OCI-LY3 (cell line): Measurements from ENCODE around the gene MROH9.

ENCODE experiments used
- EZH2phosphoT487 ChIP-seq: fragments of 200-600 bp; shearing (Covaris generic); IDR thresholded peaks from 2 replicates; pipeline ENCODE4 v1.6.1; 2018; ENCODE audit warnings: antibody characterized with exemption, mixed run types, low read depth
- TF ChIP-seq, protein P1 (sequence below): fragments of 200-600, 300-600 bp; sonication (generic); IDR thresholded peaks from 2 replicates; pipeline ENCODE4 v1.5.1; 2014; ENCODE audit warnings: antibody characterized with exemption, low read length, low read depth

DNA sequence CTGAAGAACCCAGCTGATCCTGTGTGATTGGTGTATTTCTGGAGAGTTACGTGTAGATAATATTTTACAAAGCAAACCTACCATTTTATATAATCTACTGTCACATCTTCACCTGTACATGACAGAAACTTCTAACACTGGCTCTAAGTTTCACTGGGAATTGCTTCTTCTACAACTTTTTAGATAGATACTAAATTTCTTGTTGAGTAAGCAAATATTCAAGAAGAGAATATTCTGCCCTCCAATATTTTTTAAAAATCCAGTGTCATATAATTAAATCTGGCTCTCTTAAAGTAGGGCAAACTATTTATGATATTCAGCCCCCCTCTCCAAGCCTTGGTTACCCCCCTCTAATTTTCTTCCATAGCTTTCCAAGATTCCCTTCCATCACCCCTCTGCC is 50.1 kb downstream of the MROH9 start:
- TF ChIP-seq, protein P1, sequence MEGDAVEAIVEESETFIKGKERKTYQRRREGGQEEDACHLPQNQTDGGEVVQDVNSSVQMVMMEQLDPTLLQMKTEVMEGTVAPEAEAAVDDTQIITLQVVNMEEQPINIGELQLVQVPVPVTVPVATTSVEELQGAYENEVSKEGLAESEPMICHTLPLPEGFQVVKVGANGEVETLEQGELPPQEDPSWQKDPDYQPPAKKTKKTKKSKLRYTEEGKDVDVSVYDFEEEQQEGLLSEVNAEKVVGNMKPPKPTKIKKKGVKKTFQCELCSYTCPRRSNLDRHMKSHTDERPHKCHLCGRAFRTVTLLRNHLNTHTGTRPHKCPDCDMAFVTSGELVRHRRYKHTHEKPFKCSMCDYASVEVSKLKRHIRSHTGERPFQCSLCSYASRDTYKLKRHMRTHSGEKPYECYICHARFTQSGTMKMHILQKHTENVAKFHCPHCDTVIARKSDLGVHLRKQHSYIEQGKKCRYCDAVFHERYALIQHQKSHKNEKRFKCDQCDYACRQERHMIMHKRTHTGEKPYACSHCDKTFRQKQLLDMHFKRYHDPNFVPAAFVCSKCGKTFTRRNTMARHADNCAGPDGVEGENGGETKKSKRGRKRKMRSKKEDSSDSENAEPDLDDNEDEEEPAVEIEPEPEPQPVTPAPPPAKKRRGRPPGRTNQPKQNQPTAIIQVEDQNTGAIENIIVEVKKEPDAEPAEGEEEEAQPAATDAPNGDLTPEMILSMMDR: no peak
- no peak for TF ChIP-seq EZH2phosphoT487
